ENCODE data around the gene BEND6. TPM values are rescaled to one million over a fixed set of nuclear protein-coding genes. Genes with fewer than 3 reads are reported as not detected.

Gene BEND6
- total and polyA plus RNA-seq, 12 donors: 0.07 to 1.8 (median 0.36) TPM

GRCh38 chr6:56940977-56941376, 13.9 kb upstream of the BEND6 start:
- intact Hi-C loops (cut with DNase I): no loop called here

GRCh38 chr6:56944661-56945060, 10.2 kb upstream of the BEND6 start:
- Histone ChIP-seq H3K27ac (no peak overlapping the region), H3K36me3 (no peaks in the 10 kb centered on the region), H3K4me3 (no peak overlapping the region), H3K27me3 (no peaks in the 10 kb centered on the region), H3K9me3 (peaks cover 0 to 17% (median 11%) of the 10 kb centered on the region in 11 donors), H3K4me1 (no peaks in the 10 kb centered on the region)
- DNase-seq (no peak), ATAC-seq (no peak)
- intact Hi-C loops (cut with DNase I): no loop called here
- TF ChIP-seq, protein P1, sequence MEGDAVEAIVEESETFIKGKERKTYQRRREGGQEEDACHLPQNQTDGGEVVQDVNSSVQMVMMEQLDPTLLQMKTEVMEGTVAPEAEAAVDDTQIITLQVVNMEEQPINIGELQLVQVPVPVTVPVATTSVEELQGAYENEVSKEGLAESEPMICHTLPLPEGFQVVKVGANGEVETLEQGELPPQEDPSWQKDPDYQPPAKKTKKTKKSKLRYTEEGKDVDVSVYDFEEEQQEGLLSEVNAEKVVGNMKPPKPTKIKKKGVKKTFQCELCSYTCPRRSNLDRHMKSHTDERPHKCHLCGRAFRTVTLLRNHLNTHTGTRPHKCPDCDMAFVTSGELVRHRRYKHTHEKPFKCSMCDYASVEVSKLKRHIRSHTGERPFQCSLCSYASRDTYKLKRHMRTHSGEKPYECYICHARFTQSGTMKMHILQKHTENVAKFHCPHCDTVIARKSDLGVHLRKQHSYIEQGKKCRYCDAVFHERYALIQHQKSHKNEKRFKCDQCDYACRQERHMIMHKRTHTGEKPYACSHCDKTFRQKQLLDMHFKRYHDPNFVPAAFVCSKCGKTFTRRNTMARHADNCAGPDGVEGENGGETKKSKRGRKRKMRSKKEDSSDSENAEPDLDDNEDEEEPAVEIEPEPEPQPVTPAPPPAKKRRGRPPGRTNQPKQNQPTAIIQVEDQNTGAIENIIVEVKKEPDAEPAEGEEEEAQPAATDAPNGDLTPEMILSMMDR (IDR thresholded peaks at IDR 0.05): no peak

More at GRCh38 chr6:56940977-56941376, 13.9 kb upstream of the BEND6 start:
- TF ChIP-seq, protein P1 (IDR thresholded peaks at IDR 0.05): no peak
- peaks cover 0 to 17% (median 11%) of the 10 kb centered on the region in 11 donors for H3K9me3 ChIP-seq
- H3K4me3 ChIP-seq: no peak overlapping the region
- H3K36me3 ChIP-seq: no peaks in the 10 kb centered on the region
- no peaks in the 10 kb centered on the region for H3K4me1 ChIP-seq
- no peaks in the 10 kb centered on the region for H3K27me3 ChIP-seq
- DNase-seq (no peak), ATAC-seq (no peak)
- H3K27ac ChIP-seq: no peak overlapping the region

- TF ChIP-seq, protein P1 (IDR thresholded peaks at IDR 0.05): no peak
- DNase-seq (no peak), ATAC-seq (no peak)
- WGBS, 2 donors: 87 to 92% methylated on average over 2 of the region's 2 CpGs
- Histone ChIP-seq H3K27ac (no peak overlapping the region), H3K9me3 (peaks cover 0 to 6% (median 2%) of the 10 kb centered on the region in 11 donors), H3K27me3 (no peaks in the 10 kb centered on the region), H3K4me3 (no peak overlapping the region), H3K4me1 (no peaks in the 10 kb centered on the region), H3K36me3 (no peaks in the 10 kb centered on the region)
- intact Hi-C loops (cut with DNase I): no loop called here
Observed at GRCh38 chr6:56946368-56946767, 8.5 kb upstream of the BEND6 start.

GRCh38 chr6:56947924-56948323, 7.0 kb upstream of the BEND6 start:
- ATAC-seq: no peak
- peaks cover 0 to 6% (median 0%) of the 10 kb centered on the region in 7 donors for H3K27me3 ChIP-seq
- intact Hi-C loops (cut with DNase I): no loop called here
- H3K9me3 ChIP-seq: no peaks in the 10 kb centered on the region
- H3K4me3 ChIP-seq: no peak overlapping the region
- TF ChIP-seq, protein P1 (IDR thresholded peaks at IDR 0.05): no peak
- peaks cover 0 to 2% (median 0%) of the 10 kb centered on the region in 9 donors for H3K4me1 ChIP-seq
- H3K36me3 ChIP-seq: no peaks in the 10 kb centered on the region
- no peak for DNase-seq
- 68 to 73% methylated on average over 1 of the region's 1 CpG for WGBS, 2 donors
- no peak overlapping the region for H3K27ac ChIP-seq

Measured in heart right ventricle (tissue), 16 donors.